HG03439 (cell line): Measurements from ENCODE around the gene SNAP23.

Source experiments
- ATAC-seq: cut with Tn5 transposase; IDR thresholded peaks from one replicate; pipeline ENCODE4 v1.9.1; 2021; ENCODE audit warnings: mild to moderate bottlenecking, moderate library complexity; ENCODE audit not compliant: unreplicated experiment

SNAP23 gene

GRCh38 chr15:42495361-42496212, at the start of gene SNAP23:
Gene SNAP23 (plus strand): TSS chr15:42495634. CDS start chr15:42511847, 16,213 bp downstream.
- peak; percentile 75 for ATAC-seq

GRCh38 chr15:42447599-42447998, 47.8 kb upstream of the SNAP23 start:
- ATAC-seq: no peak

GRCh38 chr15:42448281-42448680, 47.2 kb upstream of the SNAP23 start:
- no peak for ATAC-seq

- ATAC-seq: no peak
Measured at GRCh38 chr15:42449770-42450424, 45.5 kb upstream of the SNAP23 start.

- ATAC-seq: no peak
Measured at GRCh38 chr15:42450425-42450790, 45.0 kb upstream of the SNAP23 start.

- ATAC-seq: no peak
Measured at GRCh38 chr15:42453826-42454225, 41.6 kb upstream of the SNAP23 start.

- ATAC-seq: no peak
Measured at GRCh38 chr15:42456531-42456930, 38.9 kb upstream of the SNAP23 start.

GRCh38 chr15:42456971-42457370, 38.5 kb upstream of the SNAP23 start:
- ATAC-seq: no peak

- peak; percentile 78 for ATAC-seq
Measured at GRCh38 chr15:42457445-42458442, 37.7 kb upstream of the SNAP23 start.

- no peak for ATAC-seq
Measured at GRCh38 chr15:42461261-42461660, 34.2 kb upstream of the SNAP23 start.

- ATAC-seq: no peak
Measured at GRCh38 chr15:42465520-42466259, 29.7 kb upstream of the SNAP23 start.

- ATAC-seq: no peak
Measured at GRCh38 chr15:42471002-42471401, 24.4 kb upstream of the SNAP23 start.

GRCh38 chr15:42474827-42475226, 20.6 kb upstream of the SNAP23 start:
- ATAC-seq: no peak

- ATAC-seq: no peak
Measured at GRCh38 chr15:42482701-42483100, 12.7 kb upstream of the SNAP23 start.

- ATAC-seq: no peak
Measured at GRCh38 chr15:42483677-42484076, 11.8 kb upstream of the SNAP23 start.

- ATAC-seq: no peak
Measured at GRCh38 chr15:42490291-42490670, 5.2 kb upstream of the SNAP23 start.

- peak; percentile 58 for ATAC-seq
Measured at GRCh38 chr15:42490671-42491538, 4.5 kb upstream of the SNAP23 start, which contains the start of gene ZNF106. Gene ZNF106 (minus strand): TSS chr15:42491141. CDS start chr15:42472289, 18,852 bp downstream.

- no peak for ATAC-seq
Measured at GRCh38 chr15:42491539-42492225, 3.8 kb upstream of the SNAP23 start.

- no peak for ATAC-seq
Measured at GRCh38 chr15:42493679-42494078, 1.8 kb upstream of the SNAP23 start.
